NCI-H526 treated with DMSO at 0.1 percent for 48 hours (cell line): ENCODE measurements around the gene KCNA1.

ENCODE experiments used
- DNase-seq: peaks from one replicate; lab custom pipeline; 2025; lab: John Stamatoyannopoulos, UW

KCNA1 gene

GRCh38 chr12:4960547-4960946 is 50.8 kb downstream of the KCNA1 start:
- DNase-seq = no peak

GRCh38 chr12:4961311-4961710 is 51.6 kb downstream of the KCNA1 start:
- DNase-seq = no peak

- no peak for DNase-seq
Observed at GRCh38 chr12:4962539-4963486, 53.1 kb downstream of the KCNA1 start.
